ENCODE results near the gene MED25. TPM values are rescaled to one million over a fixed set of nuclear protein-coding genes. Genes with fewer than 3 reads are reported as not detected.
A peak's percentile ranks its signal among the peaks of the same experiment; 100 is the strongest.

MED25 gene
- total and polyA plus RNA-seq, 4 experiments from 2014 or later = 10.7 to 48.8 (median 32.4) TPM

GRCh38 chr19:49808711-49809159 lies 9.4 kb upstream of the MED25 start:
- H3K4me1 Mint-ChIP-seq = peaks cover 15 to 39% (median 27%) of the 10 kb centered on the region in 4 donors
- peak overlapping the region; percentile 86 to 98 (median 90) for H3K4me3 Mint-ChIP-seq
- Histone ChIP-seq H3K4me1 (ENCODE audit: insufficient read depth, low read length) (peaks cover 27% of the 10 kb centered on the region), H3K27me3 (ENCODE audit: insufficient read depth, low read length) (no peaks in the 10 kb centered on the region), H3K9me3 (ENCODE audit: control insufficient read depth in 1 of 2, low read length in 2 of 2) (no peaks in the 10 kb centered on the region), H3K4me3 (ENCODE audit: low read length in 2 of 2) (peak overlapping the region; percentile 36 to 68), H3K27ac (ENCODE audit: low read depth, low read length) (peak overlapping the region; percentile 71), H3K36me3 (ENCODE audit: insufficient read depth, low read length) (no peaks in the 10 kb centered on the region)
- peaks cover 6 to 17% of the 10 kb centered on the region in 2 donors for H3K36me3 Mint-ChIP-seq
- POLR2A ChIA-PET (ENCODE audit: partially characterized antibody) = interaction anchor here (1.8 to 3.2 kb wide), 5 partner anchors 10 to 145 kb away, joined by 4 to 19 read pairs (median 12); partner anchors contain the start of genes AKT1S1, MED25, PTOV1 and TBC1D17
- CTCF ChIA-PET (ENCODE audit: partially characterized antibody) = no interaction called here
- intact Hi-C loops (cut with micrococcal nuclease) = loop anchor here (1.0 kb wide), 1 partner anchor 42 kb away; no protein-coding TSS in a partner anchor
- DNase-seq = peak; percentile 79 to 94 (median 85)
- no peaks in the 10 kb centered on the region for H3K9me3 Mint-ChIP-seq
- H3K27ac Mint-ChIP-seq = peak overlapping the region; percentile 91 to 97 (median 94)
- no peaks in the 10 kb centered on the region for H3K27me3 Mint-ChIP-seq

GRCh38 chr19:49809160-49809940 lies 8.7 kb upstream of the MED25 start:
- CTCF ChIA-PET (ENCODE audit: partially characterized antibody) = interaction anchor here (1.1 to 1.8 kb wide), 3 partner anchors 23 to 128 kb away, joined by 3 to 7 read pairs (median 3); no protein-coding TSS in a partner anchor
- no peaks in the 10 kb centered on the region for H3K9me3 ChIP-seq (ENCODE audit: control insufficient read depth in 1 of 2, low read length in 2 of 2)
- H3K4me1 ChIP-seq (ENCODE audit: insufficient read depth, low read length) = peaks cover 31% of the 10 kb centered on the region
- peak overlapping the region; percentile 91 to 97 (median 94) for H3K27ac Mint-ChIP-seq
- H3K27me3 ChIP-seq (ENCODE audit: insufficient read depth, low read length) = no peaks in the 10 kb centered on the region
- no peaks in the 10 kb centered on the region for H3K9me3 Mint-ChIP-seq
- peak overlapping the region; percentile 86 to 98 (median 90) for H3K4me3 Mint-ChIP-seq
- H3K27me3 Mint-ChIP-seq = no peaks in the 10 kb centered on the region
- peaks cover 5 to 17% of the 10 kb centered on the region in 2 donors for H3K36me3 Mint-ChIP-seq
- POLR2A ChIA-PET (ENCODE audit: partially characterized antibody) = interaction anchor here (0.7 to 3.2 kb wide), 9 partner anchors 9 to 145 kb away, joined by 3 to 19 read pairs (median 4); partner anchors contain the start of genes AKT1S1, AP2A1, ATF5 and MED25
- DNase-seq = peak in 3 of 5 donors; percentile 52 to 71 (median 55)
- H3K4me1 Mint-ChIP-seq = peaks cover 16 to 45% (median 32%) of the 10 kb centered on the region in 4 donors
- H3K27ac ChIP-seq (ENCODE audit: low read depth, low read length) = peak overlapping the region; percentile 71
- peak overlapping the region; percentile 44 to 68 for H3K4me3 ChIP-seq (ENCODE audit: low read length in 2 of 2)
- H3K36me3 ChIP-seq (ENCODE audit: insufficient read depth, low read length) = no peaks in the 10 kb centered on the region
- intact Hi-C loops (cut with micrococcal nuclease) = loop anchor here (1.0 kb wide), 1 partner anchor 43 kb away; no protein-coding TSS in a partner anchor

- peak overlapping the region; percentile 72 to 92 (median 88) for H3K4me3 Mint-ChIP-seq
- no peak for DNase-seq
- Histone ChIP-seq H3K27ac (ENCODE audit: low read depth, low read length) (peak overlapping the region; percentile 71), H3K4me1 (ENCODE audit: insufficient read depth, low read length) (peaks cover 31% of the 10 kb centered on the region), H3K4me3 (ENCODE audit: low read length in 2 of 2) (peak overlapping the region; percentile 44 to 68), H3K36me3 (ENCODE audit: insufficient read depth, low read length) (no peaks in the 10 kb centered on the region), H3K27me3 (ENCODE audit: insufficient read depth, low read length) (no peaks in the 10 kb centered on the region), H3K9me3 (ENCODE audit: control insufficient read depth in 1 of 2, low read length in 2 of 2) (no peaks in the 10 kb centered on the region)
- peaks cover 16 to 50% (median 35%) of the 10 kb centered on the region in 4 donors for H3K4me1 Mint-ChIP-seq
- POLR2A ChIA-PET (ENCODE audit: partially characterized antibody) = interaction anchor here (0.7 to 3.2 kb wide), 11 partner anchors 9 to 146 kb away, joined by 3 to 19 read pairs (median 4); partner anchors contain the start of genes AKT1S1, AP2A1, ATF5 and MED25
- no peaks in the 10 kb centered on the region for H3K9me3 Mint-ChIP-seq
- H3K27me3 Mint-ChIP-seq = no peaks in the 10 kb centered on the region
- H3K36me3 Mint-ChIP-seq = peaks cover 5 to 14% of the 10 kb centered on the region in 2 donors
- peak overlapping the region; percentile 50 to 93 (median 90) for H3K27ac Mint-ChIP-seq
- CTCF ChIA-PET (ENCODE audit: partially characterized antibody) = interaction anchor here (1.1 to 1.8 kb wide), 3 partner anchors 24 to 129 kb away, joined by 3 to 7 read pairs (median 3); no protein-coding TSS in a partner anchor
- intact Hi-C loops (cut with micrococcal nuclease) = loop anchor here (1.0 kb wide), 1 partner anchor 44 kb away; no protein-coding TSS in a partner anchor
Measured at GRCh38 chr19:49809941-49810389, 8.1 kb upstream of the MED25 start.

- no peak for DNase-seq
- POLR2A ChIA-PET (ENCODE audit: partially characterized antibody) = interaction anchor here (1.2 to 3.6 kb wide), 4 partner anchors 39 to 94 kb away, joined by 5 to 37 read pairs (median 22); partner anchors contain the start of genes AKT1S1, AP2A1, PTOV1 and TBC1D17
- Histone ChIP-seq H3K27me3 (ENCODE audit: insufficient read depth, low read length) (no peaks in the 10 kb centered on the region), H3K27ac (ENCODE audit: low read depth, low read length) (no peak overlapping the region), H3K9me3 (ENCODE audit: control insufficient read depth in 1 of 2, low read length in 2 of 2) (no peaks in the 10 kb centered on the region), H3K36me3 (ENCODE audit: insufficient read depth, low read length) (no peaks in the 10 kb centered on the region), H3K4me1 (ENCODE audit: insufficient read depth, low read length) (peaks cover 31% of the 10 kb centered on the region), H3K4me3 (ENCODE audit: low read length in 2 of 2) (no peak overlapping the region)
- H3K27me3 Mint-ChIP-seq = no peaks in the 10 kb centered on the region
- no peaks in the 10 kb centered on the region for H3K9me3 Mint-ChIP-seq
- H3K4me3 Mint-ChIP-seq = peak overlapping the region in 4 of 8 donors; percentile 32 to 90 (median 54)
- H3K27ac Mint-ChIP-seq = peak overlapping the region in 4 of 7 donors; percentile 24 to 75 (median 50)
- peaks cover 2 to 10% of the 10 kb centered on the region in 2 donors for H3K36me3 Mint-ChIP-seq
- CTCF ChIA-PET (ENCODE audit: partially characterized antibody) = interaction anchor here (1.8 kb wide), 1 partner anchor 94 kb away, joined by 7 read pairs; no protein-coding TSS in a partner anchor
- intact Hi-C loops (cut with micrococcal nuclease) = no loop called here
- peaks cover 16 to 50% (median 35%) of the 10 kb centered on the region in 4 donors for H3K4me1 Mint-ChIP-seq
Measured at GRCh38 chr19:49811328-49811727, 6.8 kb upstream of the MED25 start.

- H3K27me3 ChIP-seq (ENCODE audit: insufficient read depth, low read length) = no peaks in the 10 kb centered on the region
- DNase-seq = no peak
- POLR2A ChIA-PET (ENCODE audit: partially characterized antibody) = interaction anchor here (0.7 to 3.6 kb wide), 10 partner anchors 16 to 940 kb away, joined by 3 to 53 read pairs (median 12); partner anchors contain the start of genes AKT1S1, AP2A1, NUP62 and PNKP
- H3K27ac ChIP-seq (ENCODE audit: low read depth, low read length) = peak overlapping the region; percentile 98
- H3K27ac Mint-ChIP-seq = peak overlapping the region; percentile 99 to 100 (median 100)
- peaks cover 40% of the 10 kb centered on the region for H3K4me1 ChIP-seq (ENCODE audit: insufficient read depth, low read length)
- CTCF ChIA-PET (ENCODE audit: partially characterized antibody) = interaction anchor here (1.0 kb wide), 1 partner anchor 172 kb away, joined by 4 read pairs; the partner anchor contains the start of gene RRAS
- H3K4me1 Mint-ChIP-seq = peaks cover 20 to 56% (median 40%) of the 10 kb centered on the region in 4 donors
- H3K4me3 ChIP-seq (ENCODE audit: low read length in 2 of 2) = peak overlapping the region; percentile 94 to 98
- intact Hi-C loops (cut with micrococcal nuclease) = no loop called here
- H3K27me3 Mint-ChIP-seq = no peaks in the 10 kb centered on the region
- peak overlapping the region; percentile 90 to 99 (median 96) for H3K4me3 Mint-ChIP-seq
- H3K36me3 Mint-ChIP-seq = peaks cover 0 to 13% of the 10 kb centered on the region in 2 donors
- H3K9me3 Mint-ChIP-seq = peaks cover 0 to 4% (median 0%) of the 10 kb centered on the region in 8 donors
- no peaks in the 10 kb centered on the region for H3K36me3 ChIP-seq (ENCODE audit: insufficient read depth, low read length)
- no peaks in the 10 kb centered on the region for H3K9me3 ChIP-seq (ENCODE audit: control insufficient read depth in 1 of 2, low read length in 2 of 2)
Measured at GRCh38 chr19:49812452-49812996, 5.6 kb upstream of the MED25 start.

- Histone ChIP-seq H3K27me3 (ENCODE audit: insufficient read depth, low read length) (no peaks in the 10 kb centered on the region), H3K27ac (ENCODE audit: low read depth, low read length) (peak within 1 kb of the TSS; percentile 98), H3K4me1 (ENCODE audit: insufficient read depth, low read length) (peaks cover 40% of the 10 kb centered on the region), H3K4me3 (ENCODE audit: low read length in 2 of 2) (peak within 1 kb of the TSS; percentile 94 to 98), H3K36me3 (ENCODE audit: insufficient read depth, low read length) (no peaks in the 10 kb centered on the region), H3K9me3 (ENCODE audit: control insufficient read depth in 1 of 2, low read length in 2 of 2) (no peaks in the 10 kb centered on the region)
- Mint-ChIP-seq H3K4me1 (peaks cover 20 to 55% (median 39%) of the 10 kb centered on the region in 4 donors), H3K4me3 (peak within 1 kb of the TSS; percentile 90 to 99 (median 96)), H3K27ac (peak within 1 kb of the TSS; percentile 99 to 100 (median 100)), H3K9me3 (peaks cover 0 to 5% (median 0%) of the 10 kb centered on the region in 8 donors), H3K27me3 (no peaks in the 10 kb centered on the region), H3K36me3 (peaks cover 0 to 15% of the 10 kb centered on the region in 2 donors)
- ChIA-PET CTCF (ENCODE audit: partially characterized antibody) (interaction anchor here (1.0 to 1.2 kb wide), 2 partner anchors 55 to 173 kb away, joined by 3 to 4 read pairs; partner anchors contain the start of genes PNKP and RRAS), POLR2A (ENCODE audit: partially characterized antibody) (interaction anchor here (0.8 to 3.6 kb wide), 20 partner anchors 8 to 941 kb away, joined by 3 to 53 read pairs (median 4); partner anchors contain the start of genes AKT1S1, ALDH16A1, AP2A1 and GYS1)
- intact Hi-C loops (cut with micrococcal nuclease) = loop anchor here (1.0 kb wide), 5 partner anchors 37 to 96 kb away; partner anchors contain the start of genes AKT1S1 and TBC1D17
- peak; percentile 92 to 98 (median 94) for DNase-seq
Measured at GRCh38 chr19:49812997-49813861, 4.9 kb upstream of the MED25 start, which contains the start of gene FUZ. TSS of gene FUZ (minus strand) at chr19:49813292. CDS start at chr19:49813106, 186 bp downstream.

All from CD4-positive, alpha-beta memory T cell (primary cell).